C1 segment of cervical spinal cord (tissue), 14 donors: Measurements from ENCODE around the gene ST13.
"Not testable (repeated sequence)": the region's sequence is repeated elsewhere in the genome, so short reads cannot be mapped to it uniquely, and the experiment has no call there.

Experiments
- DNase-seq, 14 donors: peaks; one replicate each; lab custom pipeline; 2025; lab: John Stamatoyannopoulos, UW

The ST13 gene

DNA sequence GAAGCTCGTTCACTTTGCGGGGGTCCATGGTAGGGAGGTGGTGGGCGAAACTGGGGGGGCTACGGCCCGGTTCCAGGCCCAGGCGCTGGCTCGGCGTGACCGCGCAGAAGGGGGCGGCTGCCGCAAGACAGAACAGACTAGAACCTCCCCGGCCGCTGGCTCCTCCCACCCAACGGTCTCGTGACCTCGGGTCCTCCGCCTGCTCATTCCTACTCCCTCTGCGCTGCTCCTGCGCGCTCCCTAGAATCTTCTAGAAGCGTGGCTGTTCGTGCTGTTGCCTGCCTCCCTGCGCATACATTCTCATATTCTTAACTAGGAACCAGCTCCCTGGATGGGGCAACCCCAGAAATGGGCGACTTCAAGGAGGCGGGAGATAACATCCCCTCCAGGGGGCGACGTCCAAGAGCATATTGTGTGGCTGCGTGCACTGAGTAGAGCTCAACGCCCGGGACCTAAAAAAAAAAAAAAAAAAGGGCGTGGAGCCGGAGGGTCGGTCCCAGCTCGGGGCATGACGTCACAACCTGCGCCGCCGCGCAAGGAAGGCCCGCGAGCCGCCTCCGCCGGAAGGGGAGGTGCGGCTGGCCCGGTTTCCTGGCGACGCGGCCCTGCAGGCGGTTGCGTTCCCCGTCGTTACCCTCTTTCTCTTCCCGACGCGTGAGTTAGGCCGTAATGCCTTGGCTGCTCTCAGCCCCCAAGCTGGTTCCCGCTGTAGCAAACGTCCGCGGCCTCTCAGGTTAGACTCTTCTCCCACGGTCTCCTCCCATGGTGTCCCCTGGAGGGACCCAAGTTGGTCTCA, at the start of gene ST13, which contains the start of gene XPNPEP3:
Gene ST13, minus strand, starts transcription at position 127 of the 796 bp plus-strand sequence. Its CDS starts 99 bp downstream, at position 28.
Gene XPNPEP3, plus strand, starts transcription at position 636 of the 796 bp plus-strand sequence. Its CDS starts 34 bp downstream, at position 670.
- DNase-seq = peak; percentile 89 to 100 (median 97)

DNA sequence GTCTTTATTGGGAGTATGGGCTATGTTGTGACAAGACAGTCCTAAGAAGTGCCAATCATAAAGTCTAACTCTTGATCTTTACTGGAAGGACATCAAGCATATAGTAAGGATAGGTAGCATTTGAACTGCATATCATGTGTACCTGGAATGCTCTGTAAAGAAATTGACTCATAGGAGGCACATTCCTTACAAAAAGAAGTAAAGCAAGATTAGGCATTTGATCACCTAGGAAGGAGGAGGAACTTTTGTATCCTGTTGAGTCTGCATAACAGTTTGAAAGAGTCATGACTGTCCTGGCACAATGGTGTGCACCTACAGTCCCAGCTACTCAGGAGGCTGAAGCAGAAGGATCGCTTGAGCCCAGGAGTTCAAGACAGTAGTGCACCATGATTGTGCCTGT, 47.7 kb upstream of the ST13 start:
- no peak for DNase-seq

DNA sequence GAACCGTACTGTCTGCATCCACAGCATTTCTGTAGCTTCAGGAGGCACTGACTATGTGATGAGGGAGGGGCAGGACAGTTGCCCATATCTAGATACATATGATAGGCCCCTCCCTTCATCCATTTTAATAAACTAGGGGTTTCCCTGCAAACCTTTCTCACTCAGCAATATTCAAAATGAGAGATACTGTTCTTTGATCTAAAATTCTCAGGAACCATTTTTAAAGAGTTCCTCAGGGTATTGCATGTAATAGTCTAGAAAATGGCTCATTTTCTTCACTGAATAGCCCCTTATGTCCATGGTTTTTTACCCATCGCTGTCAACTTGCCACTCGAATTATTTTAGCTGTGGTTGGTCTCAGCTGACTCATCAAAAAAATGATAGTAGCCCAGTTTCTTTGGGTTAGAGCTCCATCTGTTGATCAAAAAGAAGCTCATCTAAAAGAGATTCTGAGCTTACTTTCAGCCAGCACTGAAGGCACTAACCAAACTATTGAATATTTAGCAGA, 42.5 kb upstream of the ST13 start:
- DNase-seq = peak in 2 of 14 donors; percentile 4 to 23

DNA sequence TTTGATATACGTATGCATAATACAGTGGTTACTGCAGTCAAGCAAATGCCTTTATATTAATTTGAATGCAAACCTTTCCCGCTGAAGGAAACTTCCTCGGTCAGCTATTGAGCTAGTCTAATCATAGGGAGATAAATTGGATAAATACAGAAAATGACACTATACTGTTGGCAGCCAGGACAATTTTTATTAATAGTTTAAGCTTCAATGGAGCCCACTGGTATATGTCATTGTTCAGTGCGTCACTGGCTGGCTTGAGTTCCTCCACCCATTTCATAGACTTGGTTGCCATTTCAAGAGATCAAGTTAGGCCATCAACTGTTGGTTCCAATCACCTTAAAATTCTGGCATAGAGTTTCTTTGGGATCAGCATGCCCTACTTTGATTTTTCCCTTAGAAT, 38.0 kb upstream of the ST13 start:
- DNase-seq = no peak

GRCh38 chr22:40890881-40891280, 34.4 kb upstream of the ST13 start:
- DNase-seq = no peak

DNA sequence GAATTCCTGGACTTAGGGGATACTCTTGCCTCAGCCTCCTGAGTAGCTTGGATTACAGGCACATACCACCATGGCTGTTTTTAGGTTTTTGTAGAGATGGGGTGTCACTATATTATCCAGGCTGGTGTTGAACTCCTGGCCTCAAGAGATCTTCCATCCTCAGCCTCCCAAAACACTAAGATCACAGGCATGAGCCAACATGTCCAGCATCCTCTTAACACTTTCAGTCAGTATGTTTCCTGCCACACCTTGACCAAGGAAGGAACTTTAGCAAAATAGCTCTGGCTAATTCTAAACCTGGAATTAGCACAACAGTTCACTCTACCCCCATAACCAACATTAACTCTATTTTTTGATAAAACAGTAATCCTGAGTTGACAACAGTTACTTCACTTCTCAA, 32.7 kb upstream of the ST13 start:
- DNase-seq = no peak

DNA sequence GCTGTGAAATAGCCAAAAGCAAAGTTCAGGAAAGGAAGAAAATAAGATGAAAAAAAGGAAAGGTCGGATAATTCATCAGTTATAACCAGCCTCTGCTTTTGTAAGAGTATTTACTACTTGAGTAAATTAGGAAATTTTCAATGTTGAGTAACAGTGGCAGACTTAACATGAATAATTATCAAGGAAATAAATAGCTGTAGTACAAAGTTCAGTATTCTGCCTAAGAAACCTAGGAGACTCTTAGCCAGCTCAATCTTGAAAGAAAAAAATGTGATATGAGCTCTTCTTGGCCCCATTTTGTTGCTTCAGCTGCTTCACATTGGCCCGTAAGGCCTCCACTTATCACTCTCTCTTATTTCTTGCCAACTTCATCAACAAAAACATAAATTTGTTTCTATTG, 22.5 kb upstream of the ST13 start:
- DNase-seq = no peak

DNA sequence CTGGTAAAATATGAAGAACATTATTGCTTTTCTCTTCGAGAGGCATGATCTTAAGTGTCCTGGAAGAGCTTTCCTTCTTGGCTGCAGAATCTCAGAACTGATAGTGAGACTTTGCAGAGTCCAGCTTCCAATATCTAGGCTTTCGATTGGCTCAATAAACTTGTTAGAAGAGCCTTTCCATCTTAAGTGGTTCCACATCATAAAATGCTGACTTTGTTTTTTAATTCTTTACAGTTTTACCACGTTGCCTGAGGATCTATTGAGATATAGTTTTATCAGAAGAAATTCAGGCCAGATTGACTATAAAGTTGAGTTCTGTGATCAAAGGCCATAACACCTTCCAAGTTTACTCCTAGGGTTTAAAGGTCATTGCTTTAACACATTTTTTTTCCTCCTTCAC, 21.0 kb upstream of the ST13 start:
- no peak for DNase-seq

DNA sequence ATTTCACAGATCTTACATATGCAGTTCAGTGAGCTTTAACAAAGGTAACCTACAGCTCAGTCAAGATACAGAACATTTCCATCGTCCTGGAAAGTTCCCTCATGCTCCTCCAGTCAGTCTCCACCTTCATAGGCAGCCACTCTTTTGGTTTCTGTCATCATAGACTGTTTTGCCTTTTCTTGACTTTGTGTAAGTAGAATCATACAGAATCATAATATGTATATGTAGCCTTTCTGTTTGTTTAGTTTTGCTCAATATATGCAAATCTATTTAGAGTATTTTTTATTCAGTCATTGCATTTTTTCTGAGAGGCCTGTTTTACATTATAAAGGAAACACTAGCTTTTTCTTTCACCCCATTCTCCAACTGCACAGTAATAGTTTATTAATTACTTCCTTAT, 20.5 kb upstream of the ST13 start:
- no peak for DNase-seq

DNA sequence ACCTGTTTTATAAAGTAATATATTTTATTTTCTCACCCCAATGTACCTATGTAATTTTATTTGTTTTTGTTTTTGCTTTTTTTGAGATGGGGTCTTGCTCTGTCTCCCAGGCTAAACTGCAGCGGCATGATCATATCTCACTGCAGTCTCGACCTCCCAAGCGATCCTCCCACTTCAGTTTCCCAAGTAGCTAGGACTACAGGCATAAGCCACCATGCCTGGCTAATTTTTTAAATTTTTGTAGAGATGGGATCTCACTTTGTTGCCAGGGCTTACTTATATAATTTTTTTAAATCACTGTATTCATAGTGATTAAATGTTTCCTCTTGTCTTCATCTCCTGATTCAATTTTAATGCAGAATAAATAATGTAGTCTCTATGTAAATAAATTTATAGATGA, 18.7 kb upstream of the ST13 start:
- no peak for DNase-seq

DNA sequence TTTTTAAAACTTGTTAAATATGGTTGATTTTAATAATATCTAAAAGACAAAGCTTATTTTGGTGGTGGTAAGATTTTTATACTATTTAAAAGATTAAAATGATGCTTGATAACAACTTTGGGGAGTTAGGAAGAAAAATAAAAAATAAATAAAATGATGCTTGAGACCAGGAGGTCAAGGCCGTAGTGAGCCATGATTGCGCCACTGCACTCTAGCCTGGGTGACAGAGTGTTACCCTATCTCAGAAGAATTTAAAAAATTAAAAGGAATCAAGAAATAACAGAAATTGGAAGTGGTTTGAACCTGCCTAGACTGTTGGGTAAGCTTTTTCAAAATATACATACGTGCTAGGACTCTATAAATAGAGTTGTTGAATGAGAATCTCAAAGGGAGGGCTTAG, 17.6 kb upstream of the ST13 start:
- no peak for DNase-seq

- DNase-seq = not testable (repeated sequence)
Measured at GRCh38 chr22:40868379-40868778, 11.9 kb upstream of the ST13 start.

- no peak for DNase-seq
Measured at GRCh38 chr22:40867109-40867508, 10.7 kb upstream of the ST13 start.

- DNase-seq = no peak
Measured at GRCh38 chr22:40862537-40862936, 6.1 kb upstream of the ST13 start.

DNA sequence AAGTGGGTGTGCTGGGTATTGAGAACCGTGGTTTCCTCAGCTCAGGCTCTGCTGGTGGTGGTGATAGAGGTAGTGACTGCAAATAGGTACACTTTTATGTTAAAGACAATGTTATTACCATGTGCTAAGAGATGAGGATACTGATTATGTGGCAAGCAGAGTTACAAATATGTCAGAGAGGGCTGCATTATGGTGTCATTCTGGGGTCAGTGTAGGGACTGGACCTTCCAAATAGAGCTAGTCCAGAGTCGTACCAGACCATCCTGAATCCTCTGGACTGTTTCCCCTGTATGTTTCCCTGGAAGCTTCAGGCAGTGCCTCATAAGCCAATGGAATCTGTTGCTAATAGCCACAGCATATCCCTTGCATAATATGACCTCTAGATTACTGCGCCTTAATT, 5.6 kb upstream of the ST13 start, which contains the start of gene DNAJB7:
Gene DNAJB7, minus strand, starts transcription at position 101 of the 400 bp plus-strand sequence. CDS start 119 bp downstream, outside the sequence.
- DNase-seq = no peak

- no peak for DNase-seq
Measured at GRCh38 chr22:40857309-40857855, 943 bp upstream of the ST13 start.

- peak in 6 of 14 donors; percentile 68 to 90 (median 74) for DNase-seq
Measured at GRCh38 chr22:40855979-40856512, 393 bp downstream of the ST13 start.

GRCh38 chr22:40855071-40855978, 1.1 kb downstream of the ST13 start:
- peak in 4 of 14 donors; percentile 2 to 13 (median 4) for DNase-seq

- DNase-seq = no peak
Measured at GRCh38 chr22:40853961-40854360, 2.5 kb downstream of the ST13 start.

DNA sequence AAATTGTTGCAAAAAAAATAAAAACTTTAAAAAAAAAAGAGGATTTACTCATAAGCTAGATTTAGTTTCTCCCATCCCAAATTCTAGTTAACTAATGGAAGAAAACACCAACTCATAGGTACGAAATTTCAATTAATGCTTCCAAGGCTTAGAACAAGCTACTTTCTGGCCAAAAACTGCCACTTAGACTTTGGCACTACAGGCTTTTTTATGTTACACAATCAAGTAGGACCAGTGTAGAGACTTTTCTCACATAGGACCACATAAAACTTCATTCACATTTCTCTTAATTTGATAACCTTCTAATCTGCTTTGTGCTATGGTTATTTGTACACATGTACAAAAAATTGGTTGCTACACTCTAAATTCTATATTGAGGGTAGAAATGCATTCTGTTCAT, 3.1 kb downstream of the ST13 start:
- no peak for DNase-seq

- not testable (repeated sequence) for DNase-seq
Measured at GRCh38 chr22:40845816-40846215, 10.6 kb downstream of the ST13 start.
